Stimulated activated memory B cell treated with anti-CD40 and anti-IgM and Interleukin-4, amounts not matched to agents 10 μg/mL and 1 μg/mL and 100 μg/mL, for 72 hours (primary cell): ENCODE measurements around the gene POMGNT1.
A peak's percentile ranks its signal among the peaks of the same experiment; 100 is the strongest.

Experiments used
- ATAC-seq: fragments of 150-1000 bp; cut with Tn5 transposase; 2 replicates; pipeline ENCODE4 v1.10.0; 2021
- H3K27ac Mint-ChIP-seq: one replicate; pipeline ENCODE4 v1.8.0; 2022; ENCODE audit warnings: mild to moderate bottlenecking, mixed read lengths
- H3K27me3 Mint-ChIP-seq: one replicate; pipeline ENCODE4 v1.8.0; 2022; ENCODE audit warnings: mixed read lengths
- H3K36me3 Mint-ChIP-seq: one replicate; pipeline ENCODE4 v1.8.0; 2022; ENCODE audit warnings: mixed read lengths
- H3K4me1 Mint-ChIP-seq: one replicate; pipeline ENCODE4 v1.8.0; 2022; ENCODE audit warnings: mixed read lengths
- H3K4me3 Mint-ChIP-seq: one replicate; pipeline ENCODE4 v1.8.0; 2022; ENCODE audit warnings: mild to moderate bottlenecking, moderate library complexity, mixed read lengths
- H3K9me3 Mint-ChIP-seq: one replicate; pipeline ENCODE4 v1.8.0; 2022; ENCODE audit warnings: mixed read lengths

Gene POMGNT1

DNA sequence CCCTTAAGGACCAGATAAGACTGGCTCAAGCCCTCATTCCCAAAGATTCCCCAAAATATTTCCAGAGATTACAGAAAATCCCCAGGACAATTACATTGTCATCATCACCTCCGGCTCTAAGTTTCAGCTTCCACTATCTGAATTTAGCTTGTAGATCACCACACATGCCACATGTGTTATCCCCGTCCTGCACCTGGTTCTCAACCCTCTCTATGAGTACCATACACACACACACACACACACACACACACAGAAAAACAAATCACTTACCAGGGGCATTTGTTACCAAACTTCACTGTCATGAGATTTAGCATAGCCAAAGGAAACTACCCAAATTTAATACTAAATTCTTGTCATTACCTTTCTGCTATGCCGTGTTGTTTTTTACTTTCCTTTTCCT is 38.7 kb downstream of the POMGNT1 start:
- Mint-ChIP-seq H3K9me3 (no peaks in the 10 kb centered on the region), H3K27ac (no peak overlapping the region), H3K4me3 (no peak overlapping the region), H3K27me3 (peaks cover 8% of the 10 kb centered on the region), H3K4me1 (peaks cover 4% of the 10 kb centered on the region), H3K36me3 (no peaks in the 10 kb centered on the region)
- no peak for ATAC-seq

DNA sequence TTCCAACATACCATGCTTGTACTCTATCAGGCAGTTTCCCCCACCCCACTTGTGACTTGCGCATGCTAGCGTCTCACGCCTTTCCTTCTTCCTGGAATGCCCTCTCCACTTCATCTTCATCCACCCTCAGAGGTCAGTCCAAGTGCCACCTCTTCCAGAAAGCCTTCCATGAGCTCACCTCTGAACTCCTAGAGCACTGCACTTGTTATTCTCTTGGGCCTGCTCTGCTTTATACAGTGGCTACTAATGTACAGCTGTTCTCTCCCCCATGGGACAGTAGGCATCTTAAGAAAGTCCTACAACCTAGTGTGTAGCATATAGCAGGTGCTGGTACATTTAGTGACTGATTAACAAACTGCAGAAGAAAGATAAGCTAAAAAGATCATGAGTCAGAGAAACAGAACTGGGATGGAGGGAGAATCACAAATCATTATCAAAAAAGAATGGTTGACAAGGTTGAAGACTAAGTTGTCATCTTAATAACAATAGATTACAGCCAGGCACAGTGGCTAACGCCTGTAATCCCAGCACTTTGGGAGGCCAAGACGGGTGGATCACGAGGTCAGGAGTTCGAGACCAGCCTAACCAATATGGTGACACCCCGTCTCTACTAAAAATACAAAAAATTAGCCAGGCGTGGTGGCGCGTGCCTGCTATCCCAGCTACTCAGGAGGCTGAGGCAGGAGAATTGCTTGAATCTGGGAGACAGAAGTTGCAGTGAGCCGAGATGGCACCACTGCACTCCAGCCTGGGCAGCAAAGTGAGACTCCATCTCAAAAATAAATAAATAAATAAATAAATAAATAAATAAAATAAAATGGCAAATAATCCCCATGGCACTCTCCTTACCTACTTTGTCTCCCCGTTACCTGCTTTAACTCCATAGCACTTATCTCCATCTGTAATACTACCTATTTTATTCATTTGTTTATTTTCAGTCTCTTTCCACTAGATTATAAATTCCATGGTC is 39.6 kb downstream of the POMGNT1 start:
- no peak overlapping the region for H3K27ac Mint-ChIP-seq
- no peak overlapping the region for H3K4me3 Mint-ChIP-seq
- H3K27me3 Mint-ChIP-seq: no peaks in the 10 kb centered on the region
- ATAC-seq: no peak
- H3K36me3 Mint-ChIP-seq: no peaks in the 10 kb centered on the region
- peaks cover 5% of the 10 kb centered on the region for H3K4me1 Mint-ChIP-seq
- H3K9me3 Mint-ChIP-seq: no peaks in the 10 kb centered on the region

DNA sequence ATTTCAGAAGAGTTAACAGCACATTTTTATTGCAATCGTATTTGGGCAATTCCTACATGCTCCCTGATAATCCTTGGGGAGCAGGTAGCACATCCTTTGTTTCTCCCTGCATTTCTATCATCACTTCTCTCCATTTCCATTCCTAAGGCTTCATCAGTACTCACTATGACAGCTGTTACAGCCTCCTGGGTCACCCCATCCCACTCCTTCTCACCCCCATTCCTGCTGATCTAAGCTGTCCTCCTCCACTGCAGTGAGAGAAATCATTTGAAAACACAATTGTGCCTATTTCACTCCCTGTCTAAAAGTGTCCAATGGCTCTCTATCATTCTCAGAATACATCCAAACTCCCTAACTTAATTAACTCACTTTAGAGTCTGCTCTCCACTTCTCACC is 40.3 kb downstream of the POMGNT1 start:
- Mint-ChIP-seq H3K4me3 (no peak overlapping the region), H3K36me3 (no peaks in the 10 kb centered on the region), H3K4me1 (peaks cover 5% of the 10 kb centered on the region), H3K27ac (no peak overlapping the region), H3K27me3 (no peaks in the 10 kb centered on the region), H3K9me3 (no peaks in the 10 kb centered on the region)
- no peak for ATAC-seq

DNA sequence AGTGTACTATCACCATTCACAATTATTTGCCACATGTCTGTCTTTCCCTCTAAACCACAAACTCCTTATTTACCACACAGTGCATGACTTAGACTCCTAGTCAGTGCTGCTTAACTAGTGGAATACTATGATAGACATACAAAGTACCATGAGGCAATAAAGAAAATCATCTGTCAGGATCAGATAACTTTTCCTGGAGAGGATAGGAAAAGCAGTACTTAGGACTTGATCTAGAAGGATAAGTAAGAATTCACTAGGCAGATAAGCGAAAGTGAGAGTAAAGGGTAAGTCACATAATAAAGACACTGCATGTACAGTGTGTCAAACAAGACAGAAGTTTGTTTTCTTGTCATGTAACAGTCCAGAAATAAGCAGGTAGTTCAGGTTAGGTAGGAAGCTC is 44.5 kb downstream of the POMGNT1 start:
- Mint-ChIP-seq H3K4me3 (no peak overlapping the region), H3K36me3 (no peaks in the 10 kb centered on the region), H3K27ac (no peak overlapping the region), H3K27me3 (no peaks in the 10 kb centered on the region), H3K9me3 (no peaks in the 10 kb centered on the region), H3K4me1 (peaks cover 22% of the 10 kb centered on the region)
- no peak for ATAC-seq

DNA sequence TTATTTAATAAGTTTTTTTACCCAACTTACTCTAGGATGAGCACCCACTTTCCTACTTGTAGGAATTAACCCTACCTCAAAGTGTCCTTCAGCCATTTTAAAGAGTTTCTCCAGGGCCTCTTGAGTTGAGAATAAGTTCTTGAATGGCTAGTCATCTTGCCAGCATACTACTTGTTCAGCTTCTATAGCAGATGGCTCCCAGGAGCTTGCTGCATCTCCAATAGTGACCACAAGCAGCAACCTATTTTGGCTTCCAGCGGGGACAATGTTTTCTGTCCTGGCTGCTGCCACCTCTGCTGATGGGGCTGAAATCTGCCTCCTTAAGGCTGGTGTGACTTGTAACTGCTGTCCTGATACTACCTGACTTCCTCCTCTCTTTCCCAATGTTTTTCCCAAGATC is 45.0 kb downstream of the POMGNT1 start:
- Mint-ChIP-seq H3K27ac (no peak overlapping the region), H3K9me3 (no peaks in the 10 kb centered on the region), H3K4me3 (no peak overlapping the region), H3K27me3 (no peaks in the 10 kb centered on the region), H3K36me3 (no peaks in the 10 kb centered on the region), H3K4me1 (peaks cover 22% of the 10 kb centered on the region)
- ATAC-seq: no peak

DNA sequence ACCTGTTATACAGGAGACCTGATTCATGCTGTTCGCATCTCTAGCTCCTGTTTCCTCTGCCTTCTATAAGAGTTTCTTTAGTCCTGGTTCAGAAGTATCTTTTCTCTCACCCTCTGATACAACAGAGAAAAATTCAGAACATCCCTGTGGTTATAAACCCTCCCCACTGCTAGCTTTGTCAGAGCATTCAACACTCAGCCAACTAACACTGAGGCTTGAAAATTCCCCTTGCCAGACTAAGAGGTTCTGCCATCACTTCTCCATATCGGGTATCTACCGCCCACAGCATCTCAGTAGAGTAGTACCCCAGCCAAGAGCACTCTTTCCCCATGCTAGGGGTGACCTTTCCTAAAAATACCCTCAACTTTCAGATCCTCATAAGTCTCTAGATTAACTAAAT is 46.2 kb downstream of the POMGNT1 start:
- Mint-ChIP-seq H3K4me1 (peaks cover 22% of the 10 kb centered on the region), H3K27me3 (no peaks in the 10 kb centered on the region), H3K9me3 (no peaks in the 10 kb centered on the region), H3K27ac (peak overlapping the region; percentile 28), H3K36me3 (no peaks in the 10 kb centered on the region), H3K4me3 (no peak overlapping the region)
- ATAC-seq: peak; percentile 98

DNA sequence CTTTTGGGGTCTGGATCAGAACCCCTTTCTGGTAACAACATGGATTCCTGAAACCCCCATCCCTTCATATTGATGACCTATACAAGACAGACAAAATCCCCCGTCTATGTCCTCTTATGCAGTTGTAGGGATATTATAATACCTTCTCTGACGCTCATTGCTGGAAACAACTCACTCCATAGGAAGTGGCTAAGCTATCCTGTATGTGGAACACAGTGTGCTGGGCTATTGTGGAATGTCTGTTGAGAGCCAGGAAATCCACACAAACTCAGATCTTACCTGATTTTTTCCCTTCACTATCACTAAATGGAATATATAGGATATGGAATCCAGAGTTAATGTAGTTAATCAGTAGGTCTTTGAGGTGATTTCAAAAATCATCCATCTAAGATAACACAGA is 48.1 kb downstream of the POMGNT1 start:
- H3K9me3 Mint-ChIP-seq: no peaks in the 10 kb centered on the region
- no peak for ATAC-seq
- H3K4me3 Mint-ChIP-seq: no peak overlapping the region
- H3K4me1 Mint-ChIP-seq: peaks cover 22% of the 10 kb centered on the region
- no peaks in the 10 kb centered on the region for H3K36me3 Mint-ChIP-seq
- H3K27me3 Mint-ChIP-seq: no peaks in the 10 kb centered on the region
- no peak overlapping the region for H3K27ac Mint-ChIP-seq

DNA sequence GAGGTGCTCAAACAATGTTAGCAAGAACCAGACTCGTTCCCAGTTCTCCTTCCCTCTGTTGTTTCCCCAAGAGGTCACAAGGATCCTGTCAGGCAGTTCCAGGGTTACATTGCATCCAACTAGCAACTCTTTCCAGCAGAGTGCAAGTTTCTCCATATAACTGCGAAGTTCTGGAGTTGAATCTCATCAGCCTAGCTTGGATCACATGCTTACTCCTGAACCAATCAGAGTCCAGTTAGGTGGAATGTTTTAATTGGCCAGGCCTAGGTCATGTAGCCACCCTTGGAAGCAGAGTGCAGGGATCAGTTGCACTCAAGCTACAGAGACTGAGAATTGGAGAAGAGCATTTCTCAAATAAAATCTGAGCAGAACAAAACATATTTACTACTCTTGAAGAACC is 49.9 kb downstream of the POMGNT1 start:
- no peaks in the 10 kb centered on the region for H3K36me3 Mint-ChIP-seq
- no peaks in the 10 kb centered on the region for H3K27me3 Mint-ChIP-seq
- no peaks in the 10 kb centered on the region for H3K9me3 Mint-ChIP-seq
- no peak for ATAC-seq
- H3K4me3 Mint-ChIP-seq: no peak overlapping the region
- no peak overlapping the region for H3K27ac Mint-ChIP-seq
- peaks cover 17% of the 10 kb centered on the region for H3K4me1 Mint-ChIP-seq
